GM23338 (cell line): ENCODE data around the gene EXOC4. TPM values are rescaled to one million over a fixed set of nuclear protein-coding genes. Genes with fewer than 3 reads are reported as not detected.
A peak's percentile ranks its signal among the peaks of the same experiment; 100 is the strongest.

Source experiments
- ATAC-seq: fragments of 200-7000 bp; cut with Tn5 transposase; 3 replicates; pipeline ENCODE4 v1.9.1; 2020
- DNase-seq: peaks from one replicate; pipeline ENCODE4 v3.0.0-alpha.2; 2015; ENCODE audit warnings: low spot score
- H2AFZ ChIP-seq: fragments of 200-600 bp; sonication (generic); 2 replicates; pipeline ENCODE4 v1.8.0; 2016; ENCODE audit warnings: antibody characterized with exemption, mild to moderate bottlenecking, moderate library complexity
- H3F3A ChIP-seq: fragments of 200-600 bp; sonication (generic); replicated peaks from 2 replicates; pipeline ENCODE4 v1.8.0; 2017; ENCODE audit warnings: antibody characterized with exemption, mixed run types, low read depth
- H3K27ac ChIP-seq: fragments of 200-600 bp; sonication (generic); 2 replicates; pipeline ENCODE4 v1.6.1; 2016; ENCODE audit warnings: low read depth
- H3K27me3 ChIP-seq: fragments of 200-600 bp; sonication (generic); 2 replicates; pipeline ENCODE4 v1.8.0; 2016; ENCODE audit warnings: mild to moderate bottlenecking, mixed run types, moderate library complexity; ENCODE audit not compliant: insufficient read depth
- H3K36me3 ChIP-seq: fragments of 200-600 bp; sonication (generic); 2 replicates; pipeline ENCODE4 v1.8.0; 2016; ENCODE audit warnings: mild to moderate bottlenecking; ENCODE audit not compliant: insufficient read depth
- H3K4me1 ChIP-seq: fragments of 200-600 bp; sonication (generic); 2 replicates; pipeline ENCODE4 v1.8.0; 2016; ENCODE audit warnings: mild to moderate bottlenecking, moderate library complexity; ENCODE audit not compliant: insufficient read depth
- H3K4me2 ChIP-seq: fragments of 200-600 bp; sonication (generic); 2 replicates; pipeline ENCODE4 v1.7.1; 2017; ENCODE audit warnings: mixed run types
- H3K4me3 ChIP-seq: fragments of 200-600 bp; sonication (generic); 2 replicates; pipeline ENCODE4 v1.6.1; 2016; ENCODE audit warnings: mixed run types
- H3K79me2 ChIP-seq: fragments of 200-600 bp; sonication (generic); replicated peaks from 2 replicates; pipeline ENCODE4 v1.8.0; 2017; ENCODE audit warnings: mild to moderate bottlenecking; ENCODE audit not compliant: insufficient read depth
- H3K9me2 ChIP-seq: fragments of 200-600 bp; sonication (generic); 2 replicates; pipeline ENCODE4 v1.8.0; 2017; ENCODE audit not compliant: insufficient read depth
- H4K20me1 ChIP-seq: fragments of 200-600 bp; sonication (generic); replicated peaks from 2 replicates; pipeline ENCODE4 v1.8.0; 2017; ENCODE audit warnings: mild to moderate bottlenecking; ENCODE audit not compliant: insufficient read depth
- H3K27ac Mint-ChIP-seq: 2 replicates; pipeline ENCODE4 v1.8.0; 2020; ENCODE audit warnings: inconsistent platforms, mild to moderate bottlenecking, moderate library complexity, mixed read lengths
- H3K27me3 Mint-ChIP-seq: 3 replicates; pipeline ENCODE4 v1.8.0; 2022; ENCODE audit warnings: low read depth, mild to moderate bottlenecking, moderate library complexity, mixed read lengths, inconsistent platforms; ENCODE audit not compliant: insufficient read depth, poor library complexity
- H3K36me3 Mint-ChIP-seq: 3 replicates; pipeline ENCODE4 v1.8.0; 2021; ENCODE audit warnings: low read depth, mild to moderate bottlenecking, inconsistent platforms, moderate library complexity, mixed read lengths
- H3K4me1 Mint-ChIP-seq: 3 replicates; pipeline ENCODE4 v1.8.0; 2020; ENCODE audit warnings: mild to moderate bottlenecking, inconsistent platforms, mixed read lengths
- H3K4me3 Mint-ChIP-seq: 3 replicates; pipeline ENCODE4 v1.8.0; 2021; ENCODE audit warnings: moderate library complexity, mild to moderate bottlenecking, inconsistent platforms, mixed read lengths
- H3K9me3 Mint-ChIP-seq: 3 replicates; pipeline ENCODE4 v1.8.0; 2020; ENCODE audit warnings: moderate library complexity, mild to moderate bottlenecking, inconsistent platforms, mixed read lengths
- ZNF331 ChIP-seq: fragments of 250-450 bp; sonication (Bioruptor Pico); IDR thresholded peaks from 2 replicates; pipeline ENCODE4 v1.5.0; 2020; ENCODE audit warnings: low read depth, mild to moderate bottlenecking, moderate library complexity
- polyA plus RNA-seq: library from polyadenylated mRNA; unstranded; fragments of >200 nt; fragmentation: Nextera tagmentation; extraction: Ambion mirVana; gene quantifications from 2 replicates; pipeline ENCODE4 v1.2.1, GENCODE V29; 2016
- total RNA-seq: library from RNA; depleted of rRNA; stranded (reverse); fragments of >200 nt; shearing (Covaris generic); gene quantifications from 2 replicates; pipeline ENCODE4 v1.2.3, GENCODE V29; 2014
- TF ChIP-seq, protein P1 (sequence below): fragments of 250-450 bp; sonication (Bioruptor Pico); IDR thresholded peaks from 2 replicates; pipeline ENCODE4 v1.5.0; 2020; ENCODE audit warnings: mild to moderate bottlenecking, moderate library complexity
- TF ChIP-seq, protein P2 (sequence below), 2 experiments: fragments of 200-600 bp in 1 of 2; sonication (generic) in 1 of 2; conservative IDR thresholded peaks; 2 replicates each; pipeline versions ENCODE4 v1.5.1 to v1.6.1; 2016 to 2017; ENCODE audit warnings: antibody characterized with exemption in 2 of 2, low read depth in 2 of 2, mild to moderate bottlenecking in 2 of 2, moderate library complexity in 1 of 2

The EXOC4 gene
- total and polyA plus RNA-seq, 2 experiments from 2014 or later = 37.5 to 52.7 TPM

DNA sequence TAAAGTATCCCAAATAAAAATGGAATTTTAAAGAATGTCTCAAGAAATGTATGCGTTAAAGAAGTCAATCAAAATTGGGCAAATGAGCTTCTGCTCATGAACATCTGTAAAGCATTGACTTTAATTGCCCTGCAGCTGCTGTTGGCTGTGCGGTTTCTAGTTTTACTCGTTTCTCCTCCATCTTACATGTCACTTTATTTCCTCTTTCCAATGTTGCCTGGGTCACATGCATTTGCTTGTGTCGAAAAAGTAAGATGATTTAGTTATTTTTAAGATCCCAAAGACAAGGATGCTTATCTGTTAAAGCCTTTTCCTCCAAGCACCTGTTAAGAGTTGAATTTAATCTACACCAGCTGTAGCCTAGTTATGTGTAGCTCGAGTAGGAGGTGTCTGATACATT, 310.4 kb downstream of the EXOC4 start:
- Mint-ChIP-seq H3K4me1 (peaks cover 9% of the 10 kb centered on the region), H3K27ac (0 out of 2 replicates have a peak overlapping the region, but pooled peaks have one; percentile 11), H3K9me3 (no peaks in the 10 kb centered on the region), H3K36me3 (no peaks in the 10 kb centered on the region), H3K4me3 (no peak overlapping the region), H3K27me3 (peaks cover 2% of the 10 kb centered on the region)
- ATAC-seq = no peak
- DNase-seq = no peak
- Histone ChIP-seq H3K27ac (no peak overlapping the region), H3K27me3 (no peaks in the 10 kb centered on the region), H2AFZ (no peak overlapping the region), H3K9me2 (no peaks in the 10 kb centered on the region; the same call in 1 of the 2 replicates), H3K4me3 (no peak overlapping the region), H3K4me2 (no peak overlapping the region), H4K20me1 (no peaks in the 10 kb centered on the region), H3K4me1 (peaks cover 5% of the 10 kb centered on the region; the same call in 1 of the 2 replicates), H3F3A (no peaks in the 10 kb centered on the region), H3K36me3 (no peaks in the 10 kb centered on the region), H3K79me2 (no peaks in the 10 kb centered on the region)
- no peak for TF ChIP-seq ZNF331 (CRISPR knock-in tag)

DNA sequence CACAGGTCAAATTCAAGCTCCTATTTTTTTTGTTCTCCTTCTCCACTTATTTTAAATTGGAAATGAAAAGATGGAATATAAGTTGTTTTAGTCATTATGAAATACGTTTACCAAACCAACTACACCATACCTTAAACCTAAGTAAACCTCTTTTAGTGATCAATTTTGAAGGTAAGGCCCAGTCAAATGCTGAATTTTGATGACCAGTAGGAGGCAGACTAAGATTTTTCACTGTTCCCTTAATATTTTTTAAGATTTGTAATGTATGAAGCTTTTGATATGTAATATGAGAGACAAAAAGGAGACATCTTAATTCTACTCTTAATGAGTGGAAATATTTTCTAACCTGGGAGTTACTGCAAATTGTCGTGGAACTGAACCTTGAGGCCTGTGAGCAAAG, 311.6 kb downstream of the EXOC4 start:
- ATAC-seq = no peak
- H3K36me3 ChIP-seq = no peaks in the 10 kb centered on the region
- H3K9me3 Mint-ChIP-seq = no peaks in the 10 kb centered on the region
- no peaks in the 10 kb centered on the region for H3F3A ChIP-seq
- H3K4me1 Mint-ChIP-seq = peaks cover 9% of the 10 kb centered on the region
- no peaks in the 10 kb centered on the region for H3K36me3 Mint-ChIP-seq
- no peaks in the 10 kb centered on the region for H3K27me3 ChIP-seq
- peak overlapping the region; percentile 41; the same call in 1 of the 2 replicates for H3K27ac Mint-ChIP-seq
- peaks cover 5% of the 10 kb centered on the region; the same call in 1 of the 2 replicates for H3K4me1 ChIP-seq
- peaks cover 2% of the 10 kb centered on the region for H3K27me3 Mint-ChIP-seq
- H4K20me1 ChIP-seq = no peaks in the 10 kb centered on the region
- H3K9me2 ChIP-seq = no peaks in the 10 kb centered on the region; the same call in 1 of the 2 replicates
- no peak overlapping the region for H3K4me3 ChIP-seq
- TF ChIP-seq, protein P1, sequence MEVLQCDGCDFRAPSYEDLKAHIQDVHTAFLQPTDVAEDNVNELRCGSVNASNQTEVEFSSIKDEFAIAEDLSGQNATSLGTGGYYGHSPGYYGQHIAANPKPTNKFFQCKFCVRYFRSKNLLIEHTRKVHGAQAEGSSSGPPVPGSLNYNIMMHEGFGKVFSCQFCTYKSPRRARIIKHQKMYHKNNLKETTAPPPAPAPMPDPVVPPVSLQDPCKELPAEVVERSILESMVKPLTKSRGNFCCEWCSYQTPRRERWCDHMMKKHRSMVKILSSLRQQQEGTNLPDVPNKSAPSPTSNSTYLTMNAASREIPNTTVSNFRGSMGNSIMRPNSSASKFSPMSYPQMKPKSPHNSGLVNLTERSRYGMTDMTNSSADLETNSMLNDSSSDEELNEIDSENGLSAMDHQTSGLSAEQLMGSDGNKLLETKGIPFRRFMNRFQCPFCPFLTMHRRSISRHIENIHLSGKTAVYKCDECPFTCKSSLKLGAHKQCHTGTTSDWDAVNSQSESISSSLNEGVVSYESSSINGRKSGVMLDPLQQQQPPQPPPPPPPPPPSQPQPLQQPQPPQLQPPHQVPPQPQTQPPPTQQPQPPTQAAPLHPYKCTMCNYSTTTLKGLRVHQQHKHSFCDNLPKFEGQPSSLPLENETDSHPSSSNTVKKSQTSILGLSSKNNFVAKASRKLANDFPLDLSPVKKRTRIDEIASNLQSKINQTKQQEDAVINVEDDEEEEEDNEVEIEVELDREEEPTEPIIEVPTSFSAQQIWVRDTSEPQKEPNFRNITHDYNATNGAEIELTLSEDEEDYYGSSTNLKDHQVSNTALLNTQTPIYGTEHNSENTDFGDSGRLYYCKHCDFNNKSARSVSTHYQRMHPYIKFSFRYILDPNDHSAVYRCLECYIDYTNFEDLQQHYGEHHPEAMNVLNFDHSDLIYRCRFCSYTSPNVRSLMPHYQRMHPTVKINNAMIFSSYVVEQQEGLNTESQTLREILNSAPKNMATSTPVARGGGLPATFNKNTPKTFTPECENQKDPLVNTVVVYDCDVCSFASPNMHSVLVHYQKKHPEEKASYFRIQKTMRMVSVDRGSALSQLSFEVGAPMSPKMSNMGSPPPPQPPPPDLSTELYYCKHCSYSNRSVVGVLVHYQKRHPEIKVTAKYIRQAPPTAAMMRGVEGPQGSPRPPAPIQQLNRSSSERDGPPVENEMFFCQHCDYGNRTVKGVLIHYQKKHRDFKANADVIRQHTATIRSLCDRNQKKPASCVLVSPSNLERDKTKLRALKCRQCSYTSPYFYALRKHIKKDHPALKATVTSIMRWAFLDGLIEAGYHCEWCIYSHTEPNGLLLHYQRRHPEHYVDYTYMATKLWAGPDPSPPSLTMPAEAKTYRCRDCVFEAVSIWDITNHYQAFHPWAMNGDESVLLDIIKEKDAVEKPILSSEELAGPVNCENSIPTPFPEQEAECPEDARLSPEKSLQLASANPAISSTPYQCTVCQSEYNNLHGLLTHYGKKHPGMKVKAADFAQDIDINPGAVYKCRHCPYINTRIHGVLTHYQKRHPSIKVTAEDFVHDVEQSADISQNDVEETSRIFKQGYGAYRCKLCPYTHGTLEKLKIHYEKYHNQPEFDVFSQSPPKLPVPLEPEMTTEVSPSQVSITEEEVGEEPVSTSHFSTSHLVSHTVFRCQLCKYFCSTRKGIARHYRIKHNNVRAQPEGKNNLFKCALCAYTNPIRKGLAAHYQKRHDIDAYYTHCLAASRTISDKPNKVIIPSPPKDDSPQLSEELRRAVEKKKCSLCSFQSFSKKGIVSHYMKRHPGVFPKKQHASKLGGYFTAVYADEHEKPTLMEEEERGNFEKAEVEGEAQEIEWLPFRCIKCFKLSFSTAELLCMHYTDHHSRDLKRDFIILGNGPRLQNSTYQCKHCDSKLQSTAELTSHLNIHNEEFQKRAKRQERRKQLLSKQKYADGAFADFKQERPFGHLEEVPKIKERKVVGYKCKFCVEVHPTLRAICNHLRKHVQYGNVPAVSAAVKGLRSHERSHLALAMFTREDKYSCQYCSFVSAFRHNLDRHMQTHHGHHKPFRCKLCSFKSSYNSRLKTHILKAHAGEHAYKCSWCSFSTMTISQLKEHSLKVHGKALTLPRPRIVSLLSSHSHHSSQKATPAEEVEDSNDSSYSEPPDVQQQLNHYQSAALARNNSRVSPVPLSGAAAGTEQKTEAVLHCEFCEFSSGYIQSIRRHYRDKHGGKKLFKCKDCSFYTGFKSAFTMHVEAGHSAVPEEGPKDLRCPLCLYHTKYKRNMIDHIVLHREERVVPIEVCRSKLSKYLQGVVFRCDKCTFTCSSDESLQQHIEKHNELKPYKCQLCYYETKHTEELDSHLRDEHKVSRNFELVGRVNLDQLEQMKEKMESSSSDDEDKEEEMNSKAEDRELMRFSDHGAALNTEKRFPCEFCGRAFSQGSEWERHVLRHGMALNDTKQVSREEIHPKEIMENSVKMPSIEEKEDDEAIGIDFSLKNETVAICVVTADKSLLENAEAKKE (CRISPR knock-in tag) = no peak
- TF ChIP-seq, protein P2, sequence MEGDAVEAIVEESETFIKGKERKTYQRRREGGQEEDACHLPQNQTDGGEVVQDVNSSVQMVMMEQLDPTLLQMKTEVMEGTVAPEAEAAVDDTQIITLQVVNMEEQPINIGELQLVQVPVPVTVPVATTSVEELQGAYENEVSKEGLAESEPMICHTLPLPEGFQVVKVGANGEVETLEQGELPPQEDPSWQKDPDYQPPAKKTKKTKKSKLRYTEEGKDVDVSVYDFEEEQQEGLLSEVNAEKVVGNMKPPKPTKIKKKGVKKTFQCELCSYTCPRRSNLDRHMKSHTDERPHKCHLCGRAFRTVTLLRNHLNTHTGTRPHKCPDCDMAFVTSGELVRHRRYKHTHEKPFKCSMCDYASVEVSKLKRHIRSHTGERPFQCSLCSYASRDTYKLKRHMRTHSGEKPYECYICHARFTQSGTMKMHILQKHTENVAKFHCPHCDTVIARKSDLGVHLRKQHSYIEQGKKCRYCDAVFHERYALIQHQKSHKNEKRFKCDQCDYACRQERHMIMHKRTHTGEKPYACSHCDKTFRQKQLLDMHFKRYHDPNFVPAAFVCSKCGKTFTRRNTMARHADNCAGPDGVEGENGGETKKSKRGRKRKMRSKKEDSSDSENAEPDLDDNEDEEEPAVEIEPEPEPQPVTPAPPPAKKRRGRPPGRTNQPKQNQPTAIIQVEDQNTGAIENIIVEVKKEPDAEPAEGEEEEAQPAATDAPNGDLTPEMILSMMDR (conservative IDR thresholded peaks at IDR 0.05; ENCODE audit: low read depth in 2 of 2) = peak; percentile 41 to 64
- no peaks in the 10 kb centered on the region for H3K79me2 ChIP-seq
- H3K4me3 Mint-ChIP-seq = no peak overlapping the region
- no peak overlapping the region for H2AFZ ChIP-seq
- no peak overlapping the region for H3K27ac ChIP-seq
- peak; percentile 16 for DNase-seq
- H3K4me2 ChIP-seq = no peak overlapping the region
